PC-9 (cell line): ENCODE data around the gene UBTD1.
"Not testable (repeated sequence)": the region's sequence is repeated elsewhere in the genome, so short reads cannot be mapped to it uniquely, and the experiment has no call there.

Source experiments
- CTCF ChIP-seq: fragments of 200-600 bp; sonication (generic); conservative IDR thresholded peaks from 2 replicates; pipeline ENCODE4 v1.6.1; 2017; ENCODE audit warnings: mixed run types, antibody characterized with exemption, mild to moderate bottlenecking, moderate library complexity
- EZH2 ChIP-seq: fragments of 200-600 bp; sonication (generic); IDR thresholded peaks from 2 replicates; pipeline ENCODE4 v1.8.0; 2017; ENCODE audit warnings: antibody characterized with exemption, low read depth

DNA sequence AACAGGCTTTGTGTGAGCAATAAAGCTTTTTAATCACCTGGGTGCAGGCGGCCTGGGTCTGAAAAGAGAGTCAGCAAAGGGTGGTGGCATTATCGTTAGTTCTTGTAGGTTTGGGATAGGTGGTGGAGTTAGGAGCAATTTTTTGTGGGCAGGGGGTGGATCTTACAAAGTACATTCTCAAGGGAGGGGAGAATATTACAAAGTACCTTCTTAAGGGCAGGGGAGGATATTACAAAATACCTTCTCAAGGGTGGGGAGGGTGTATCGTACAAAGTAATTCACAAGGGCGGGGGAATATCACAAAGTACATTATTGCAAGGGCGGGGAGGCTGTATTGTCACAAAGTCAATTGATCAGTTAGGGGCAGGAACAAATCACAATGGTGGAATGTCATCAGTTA is 63.6 kb downstream of the UBTD1 start:
- TF ChIP-seq CTCF, EZH2: not testable (repeated sequence)
